LNCAP (cell line): ENCODE data around the gene CHD9.

Experiments used
- TF ChIP-seq, protein P1 (sequence below): fragments of 450-650 bp; IDR thresholded peaks from 2 replicates; pipeline ENCODE4 v1.5.1; 2017; ENCODE audit warnings: mild to moderate bottlenecking

The CHD9 gene

DNA sequence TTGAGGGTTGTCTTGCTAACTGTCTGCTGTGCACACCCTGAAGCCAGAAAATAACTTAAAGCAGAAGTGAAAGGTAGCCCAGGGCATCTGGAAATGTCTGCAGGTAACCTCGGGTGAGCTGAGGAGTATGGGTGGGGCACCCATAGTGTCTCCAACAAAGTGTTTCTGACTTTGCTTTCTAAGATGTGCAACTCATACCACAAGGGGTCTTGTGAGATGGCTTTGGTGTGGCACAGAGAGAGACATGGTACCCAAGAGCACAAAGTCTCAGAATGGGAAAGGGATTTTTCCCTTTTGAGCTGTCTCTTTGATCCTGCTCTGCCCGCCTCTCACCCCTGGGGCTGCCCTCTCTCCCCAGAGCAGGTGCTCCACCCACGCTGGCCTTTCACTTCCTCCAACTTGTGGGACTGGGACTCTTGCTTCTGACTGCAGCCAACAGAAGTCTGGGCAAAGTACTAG lies 6.9 kb downstream of the CHD9 start:
- TF ChIP-seq, protein P1, sequence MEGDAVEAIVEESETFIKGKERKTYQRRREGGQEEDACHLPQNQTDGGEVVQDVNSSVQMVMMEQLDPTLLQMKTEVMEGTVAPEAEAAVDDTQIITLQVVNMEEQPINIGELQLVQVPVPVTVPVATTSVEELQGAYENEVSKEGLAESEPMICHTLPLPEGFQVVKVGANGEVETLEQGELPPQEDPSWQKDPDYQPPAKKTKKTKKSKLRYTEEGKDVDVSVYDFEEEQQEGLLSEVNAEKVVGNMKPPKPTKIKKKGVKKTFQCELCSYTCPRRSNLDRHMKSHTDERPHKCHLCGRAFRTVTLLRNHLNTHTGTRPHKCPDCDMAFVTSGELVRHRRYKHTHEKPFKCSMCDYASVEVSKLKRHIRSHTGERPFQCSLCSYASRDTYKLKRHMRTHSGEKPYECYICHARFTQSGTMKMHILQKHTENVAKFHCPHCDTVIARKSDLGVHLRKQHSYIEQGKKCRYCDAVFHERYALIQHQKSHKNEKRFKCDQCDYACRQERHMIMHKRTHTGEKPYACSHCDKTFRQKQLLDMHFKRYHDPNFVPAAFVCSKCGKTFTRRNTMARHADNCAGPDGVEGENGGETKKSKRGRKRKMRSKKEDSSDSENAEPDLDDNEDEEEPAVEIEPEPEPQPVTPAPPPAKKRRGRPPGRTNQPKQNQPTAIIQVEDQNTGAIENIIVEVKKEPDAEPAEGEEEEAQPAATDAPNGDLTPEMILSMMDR = no peak

DNA sequence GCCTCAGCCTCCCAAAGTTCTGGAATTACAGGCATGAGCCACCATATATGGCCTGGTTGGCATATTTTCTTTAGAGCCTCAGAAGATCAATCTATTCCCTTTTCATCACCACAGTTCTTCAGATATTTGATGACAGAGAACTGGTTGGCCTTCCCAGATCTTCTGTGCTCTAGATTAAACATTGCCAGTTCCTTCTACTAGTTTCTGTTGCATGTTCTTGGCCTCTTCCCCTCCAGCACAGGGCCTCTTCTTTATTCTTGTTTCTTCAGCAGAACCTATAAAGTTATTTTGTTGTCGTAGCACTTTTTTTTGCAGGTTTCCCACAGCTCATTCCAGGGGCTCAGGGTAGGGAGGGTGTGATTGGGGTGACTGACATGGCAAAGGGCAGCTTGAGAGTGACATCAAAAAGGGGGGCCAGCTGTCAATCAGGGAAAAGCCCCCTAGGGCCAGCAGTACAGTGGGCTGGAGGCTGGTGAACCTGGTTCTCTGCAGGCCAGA lies 9.3 kb downstream of the CHD9 start:
- TF ChIP-seq, protein P1 = no peak

DNA sequence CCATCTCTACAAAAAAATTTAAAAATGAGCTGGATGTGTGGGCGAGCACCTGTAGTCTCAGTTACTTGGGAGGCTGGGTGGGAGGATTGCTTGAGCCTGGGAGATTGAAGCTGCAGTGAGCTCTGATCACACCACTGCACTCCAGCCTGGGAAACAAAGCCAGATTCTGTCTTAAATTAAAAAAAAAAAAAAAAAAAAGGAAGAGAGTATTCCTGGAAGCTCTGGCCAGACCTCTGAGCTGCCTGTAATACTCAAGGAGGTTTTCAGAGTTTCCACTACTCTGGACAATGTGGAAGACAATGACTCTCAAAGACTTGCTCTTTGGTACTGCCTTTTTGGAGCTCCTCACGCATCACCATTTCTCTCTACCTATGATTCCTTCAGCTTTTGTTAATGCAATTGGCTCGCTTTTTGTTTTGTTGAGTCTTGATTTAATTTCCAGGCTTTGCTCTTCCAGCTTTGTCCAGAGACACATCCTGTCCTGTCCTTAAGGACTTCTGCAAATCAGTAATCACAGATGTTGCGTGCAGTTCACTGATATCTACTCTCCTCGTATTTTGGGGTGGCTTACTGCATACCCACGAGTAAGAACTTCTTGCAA lies 10.8 kb downstream of the CHD9 start:
- TF ChIP-seq, protein P1 = no peak

DNA sequence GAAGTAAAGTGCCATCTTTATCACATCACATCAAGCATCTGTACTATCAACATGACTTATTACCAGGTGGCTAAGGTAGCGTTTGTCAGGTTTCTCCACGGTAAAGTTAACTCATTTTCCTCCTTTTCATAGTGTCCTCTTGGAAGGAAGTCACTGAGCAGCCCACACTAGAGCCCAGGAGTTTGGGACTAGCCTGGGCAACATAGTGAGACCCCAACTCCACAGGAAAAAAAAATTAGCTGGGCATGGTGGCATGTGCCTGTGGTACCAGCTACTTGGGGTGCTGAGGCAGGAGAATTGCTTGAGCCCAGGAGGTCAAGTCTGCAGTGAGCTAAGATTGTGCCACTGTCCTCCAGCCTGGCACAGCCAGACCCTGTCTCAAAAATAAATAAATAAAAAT lies 12.9 kb downstream of the CHD9 start:
- TF ChIP-seq, protein P1 = no peak

DNA sequence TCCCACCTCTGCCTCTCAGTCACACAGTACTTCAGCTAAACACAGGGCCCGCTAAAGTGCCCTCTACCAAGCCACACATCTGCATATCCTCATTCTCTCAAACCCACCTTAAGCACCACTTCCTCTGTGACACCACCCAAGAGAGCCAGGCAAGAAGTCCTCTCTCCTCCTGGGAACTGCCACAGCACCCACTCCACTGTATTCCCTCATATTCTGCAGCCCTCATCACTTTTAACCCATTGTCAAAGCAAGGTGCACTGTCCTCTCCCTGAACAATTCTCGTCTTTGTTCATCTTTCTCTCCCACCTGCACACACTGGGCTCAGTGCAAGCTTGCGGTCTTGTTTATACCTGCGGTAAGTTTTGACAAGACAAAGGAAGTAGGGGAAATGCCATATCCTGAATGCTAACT lies 13.6 kb downstream of the CHD9 start:
- TF ChIP-seq, protein P1 = no peak

DNA sequence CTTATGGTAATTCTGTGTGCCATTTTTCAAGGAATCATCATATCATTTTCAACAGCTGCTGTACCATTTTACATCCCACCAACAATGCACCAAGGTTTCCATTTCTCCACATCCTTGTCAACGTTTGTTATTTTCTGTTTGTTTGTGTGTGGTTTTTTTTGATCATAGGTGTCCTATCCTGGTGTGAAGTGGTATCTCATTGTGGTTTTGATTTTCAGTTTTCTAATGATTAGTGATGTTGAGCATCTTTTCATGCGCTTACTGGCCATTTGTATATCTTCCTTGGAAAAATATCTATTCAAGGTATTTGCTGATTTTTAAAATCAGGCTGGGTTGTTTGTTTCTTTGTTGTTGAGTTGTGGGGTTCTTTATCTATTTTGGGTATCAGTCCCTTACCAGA lies 15.0 kb downstream of the CHD9 start:
- TF ChIP-seq, protein P1 = no peak

DNA sequence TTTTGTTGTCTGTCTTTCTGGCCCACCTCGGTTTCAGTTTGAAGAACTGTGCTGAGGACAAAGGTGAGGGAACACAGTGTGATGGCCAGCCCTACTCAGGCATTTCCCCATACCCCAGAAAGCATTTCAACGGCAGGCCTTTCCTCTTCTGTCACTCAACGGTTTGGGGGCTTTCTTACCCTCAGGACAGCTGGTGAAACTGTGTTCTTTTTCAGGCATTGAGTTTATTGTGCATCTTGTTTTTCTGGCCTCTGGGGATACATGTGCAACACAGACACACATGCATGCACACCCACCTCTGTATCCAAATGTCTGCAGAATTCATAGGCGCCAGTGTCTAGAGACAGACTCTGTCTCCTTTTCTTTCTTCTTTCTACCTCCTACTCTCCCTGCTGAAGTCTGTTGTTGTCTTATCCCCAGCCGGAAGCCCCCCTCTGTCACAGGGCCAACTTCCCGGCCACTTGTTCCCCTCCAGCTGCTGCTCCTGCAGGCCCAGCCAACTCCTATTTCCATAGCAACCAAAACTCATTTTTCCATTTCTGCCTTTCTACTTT lies 17.0 kb downstream of the CHD9 start:
- TF ChIP-seq, protein P1 = no peak
